Testis (tissue), 3 donors: ENCODE results near the gene FGR. TPM values are rescaled to one million over a fixed set of nuclear protein-coding genes. Genes with fewer than 3 reads are reported as not detected.

Experiments
- DNase-seq: peaks from one replicate; pipeline ENCODE4 v3.0.0-alpha.2; 2019
- H3K27ac ChIP-seq, 2 donors: fragments of 200-600 bp; sonication (generic); one replicate each; pipeline ENCODE4 v1.5.1; 2019
- H3K27me3 ChIP-seq: fragments of 200-600 bp; sonication (generic); one replicate; pipeline ENCODE4 v1.5.1; 2019
- H3K36me3 ChIP-seq: fragments of 200-600 bp; sonication (generic); one replicate; pipeline ENCODE4 v1.5.1; 2017; ENCODE audit warnings: low read depth; ENCODE audit errors: missing control alignments
- H3K4me1 ChIP-seq: fragments of 200-600 bp; sonication (generic); one replicate; pipeline ENCODE4 v1.5.1; 2019
- H3K4me3 ChIP-seq, 2 donors: fragments of 200-600 bp; sonication (generic); one replicate each; pipeline ENCODE4 v1.5.1; 2017 to 2019
- H3K9me3 ChIP-seq: fragments of 200-600 bp; sonication (generic); one replicate; pipeline ENCODE4 v1.5.1; 2017
- CTCF ChIP-seq, 3 experiments: fragments of 450-650 bp in 2 of 3; fragments of 200-600 bp in 1 of 3; sonication (generic) in 1 of 3; IDR thresholded peaks; one replicate each; pipeline ENCODE4 v1.5.1; 2016 to 2019; ENCODE audit warnings: antibody characterized with exemption in 3 of 3, mild to moderate bottlenecking in 2 of 3, moderate library complexity in 1 of 3
- POLR2A ChIP-seq: fragments of 450-650 bp; IDR thresholded peaks from one replicate; pipeline ENCODE4 v1.6.1; 2017; ENCODE audit warnings: antibody characterized with exemption, mild to moderate bottlenecking, moderate library complexity
- WGBS, 2 donors: methylation state at CpG; one replicate each; pipeline ENCODE4 v1.1.5; 2018; 5-methylcytosine and 5-hydroxymethylcytosine counted together
- intact Hi-C: fragments of 100-400 bp; cut with DNase I; formaldehyde crosslinking; loops from one replicate; pipeline ENCODE4 v1.15.1; 2023; ENCODE audit warnings: low total_unique reads
- polyA plus RNA-seq: library from polyadenylated mRNA; stranded (reverse); fragments of 350-450 nt; fragmentation: Illumina TruSeq; extraction: RNeasy Lipid Tissue Mini Kit (QIAGEN cat#74804); gene quantifications from one replicate; pipeline ENCODE4 v1.2.3, GENCODE V29; 2014; ENCODE audit warnings: low read depth, low replicate concordance; ENCODE audit not compliant: insufficient read depth
- total RNA-seq, 2 donors: library from RNA; depleted of rRNA; stranded (reverse); fragments of >200 nt; gene quantifications; one replicate each; pipeline ENCODE4 v1.2.3, GENCODE V29; 2016

FGR gene
- total and polyA plus RNA-seq, 3 donors from 2014 or later, result 5.2 to 10.2 (median 10.0) TPM

- H3K9me3 ChIP-seq, result no peaks in the 10 kb centered on the region
- no peaks in the 10 kb centered on the region for H3K27me3 ChIP-seq
- WGBS, 2 donors, result 43 to 56% methylated on average over 12 to 13 of the region's 13 CpGs
- peaks cover 97% of the 10 kb centered on the region for H3K4me1 ChIP-seq
- intact Hi-C loops, result no loop called here
- no peak for DNase-seq
- TF ChIP-seq POLR2A (no peak), CTCF (IDR thresholded peaks at IDR 0.05) (no peak)
- H3K36me3 ChIP-seq, result no peaks in the 10 kb centered on the region
- H3K27ac ChIP-seq, result peak overlapping the region; percentile 71 to 92
- H3K4me3 ChIP-seq, result no peak overlapping the region
These were observed 68.4 kb downstream of the FGR start for GRCh38 chr1:27566462-27567145.

DNA sequence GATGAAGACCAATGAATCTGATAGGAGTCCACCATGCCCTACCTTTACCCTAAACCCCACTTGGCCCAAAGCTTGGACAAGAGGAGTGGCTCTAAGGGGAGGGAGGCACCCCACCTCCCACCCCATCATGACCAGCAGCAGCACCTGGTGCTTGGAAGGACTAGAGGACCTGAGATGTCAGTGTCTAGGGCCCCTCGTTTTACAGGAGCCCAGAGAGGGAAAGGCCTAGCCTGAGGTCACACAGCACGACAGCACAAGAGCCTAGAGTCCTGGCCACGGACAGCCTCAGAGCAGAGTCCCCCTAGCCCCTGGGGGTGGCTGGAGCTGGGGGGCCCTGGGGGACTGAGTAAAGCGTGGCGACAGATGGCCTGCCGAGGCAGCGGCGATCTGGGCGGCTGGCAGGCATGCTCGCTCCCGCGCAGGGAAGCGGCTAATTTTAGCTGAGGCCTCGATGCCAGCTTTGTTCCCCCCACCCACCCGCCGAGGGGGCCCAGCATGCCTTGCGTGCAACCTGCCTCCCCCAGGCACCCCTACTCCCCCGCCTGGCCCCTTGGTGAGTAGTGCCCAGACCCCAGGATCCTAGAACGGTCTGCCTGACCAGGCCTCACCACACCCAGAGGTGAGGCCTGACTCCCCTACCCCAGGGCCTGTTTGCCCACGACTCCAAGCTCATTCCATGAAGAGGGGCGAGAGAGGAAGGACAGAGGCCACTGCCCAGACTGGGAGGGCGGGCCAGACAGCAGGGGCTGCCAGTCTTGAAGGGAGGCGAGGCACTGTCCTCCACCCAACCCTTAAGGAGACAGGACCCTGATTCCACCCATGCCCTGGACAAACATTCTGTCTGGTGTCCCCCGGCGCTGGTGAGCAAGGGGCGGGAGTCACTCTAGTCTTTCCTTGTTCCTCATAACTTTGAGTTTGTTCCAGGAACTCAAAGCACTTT lies 70.0 kb downstream of the FGR start:
- intact Hi-C loops, result no loop called here
- H3K4me1 ChIP-seq, result peaks cover 96% of the 10 kb centered on the region
- 30 to 39% methylated on average over 9 to 26 of the region's 26 CpGs for WGBS, 2 donors
- DNase-seq, result no peak
- no peak overlapping the region for H3K4me3 ChIP-seq
- H3K9me3 ChIP-seq, result no peaks in the 10 kb centered on the region
- H3K27ac ChIP-seq, result peak overlapping the region; percentile 71 to 92
- H3K36me3 ChIP-seq, result no peaks in the 10 kb centered on the region
- TF ChIP-seq POLR2A (no peak), CTCF (IDR thresholded peaks at IDR 0.05) (no peak)
- no peaks in the 10 kb centered on the region for H3K27me3 ChIP-seq

DNA sequence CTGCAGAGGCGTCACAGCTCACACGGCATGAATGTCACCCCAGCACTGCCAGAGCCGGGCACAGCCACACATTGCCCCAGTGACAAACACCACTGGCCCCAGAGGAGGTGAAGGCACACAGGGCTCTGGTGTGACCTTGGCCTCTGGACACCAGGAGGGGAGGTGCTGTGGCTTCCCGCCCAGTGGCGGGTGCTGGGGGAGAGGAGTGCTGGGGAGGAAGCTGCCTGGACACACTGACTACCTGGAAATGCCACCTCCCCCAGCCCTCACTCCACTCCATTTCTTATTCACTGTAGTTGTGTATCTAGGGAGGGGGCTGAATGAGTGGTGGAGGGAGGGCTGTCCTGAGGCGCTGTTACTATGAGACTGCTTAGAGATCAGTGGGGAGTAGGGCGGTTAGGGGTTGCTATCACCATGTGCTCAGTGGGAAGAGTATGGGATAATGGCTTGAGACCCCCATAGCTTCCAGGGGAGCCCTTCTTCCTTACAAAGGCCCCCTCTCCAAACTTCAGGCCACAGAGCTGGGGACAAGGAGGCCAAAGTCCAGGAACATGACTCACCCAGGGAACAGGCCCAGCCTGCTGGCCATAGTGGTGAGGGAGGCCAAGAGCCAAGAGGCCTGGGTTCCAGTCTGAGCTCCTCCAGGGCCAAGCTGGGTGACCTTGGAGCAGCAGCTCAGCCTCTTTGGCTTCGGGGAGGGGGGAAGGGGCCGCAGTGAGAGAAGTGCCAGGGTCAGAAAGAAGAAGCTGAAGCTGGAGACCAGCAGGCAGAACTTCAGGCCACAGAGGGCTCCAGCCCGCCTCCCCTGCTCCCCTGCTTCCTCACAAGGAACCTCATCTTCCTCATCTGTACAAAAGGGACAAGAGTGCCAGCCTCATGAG lies 71.2 kb downstream of the FGR start:
- Histone ChIP-seq H3K9me3 (no peaks in the 10 kb centered on the region), H3K27ac (peak overlapping the region; percentile 71 to 92), H3K36me3 (no peaks in the 10 kb centered on the region), H3K27me3 (no peaks in the 10 kb centered on the region), H3K4me3 (no peak overlapping the region), H3K4me1 (peaks cover 85% of the 10 kb centered on the region)
- 39 to 60% methylated on average over 4 to 10 of the region's 10 CpGs for WGBS, 2 donors
- intact Hi-C loops, result no loop called here
- DNase-seq, result peak; percentile 76
- TF ChIP-seq CTCF (IDR thresholded peaks at IDR 0.05) (no peak), POLR2A (no peak)

- Histone ChIP-seq H3K27ac (peak overlapping the region; percentile 71 to 92), H3K27me3 (no peaks in the 10 kb centered on the region), H3K4me3 (no peak overlapping the region), H3K9me3 (no peaks in the 10 kb centered on the region), H3K4me1 (peaks cover 86% of the 10 kb centered on the region), H3K36me3 (no peaks in the 10 kb centered on the region)
- intact Hi-C loops, result no loop called here
- DNase-seq, result no peak
- 38 to 40% methylated on average over 4 of the region's 4 CpGs for WGBS, 2 donors
- TF ChIP-seq POLR2A, result no peak
- TF ChIP-seq CTCF (IDR thresholded peaks at IDR 0.05), result no peak
These were observed 71.7 kb downstream of the FGR start for GRCh38 chr1:27563341-27563590.
